ENCODE data around the gene MCF2L.

MCF2L gene

GRCh38 chr13:113125506-113126264, 156.7 kb downstream of the MCF2L start:
- DNase-seq (ENCODE audit: low spot score), result no peak

GRCh38 chr13:113126265-113127150, 157.5 kb downstream of the MCF2L start:
- DNase-seq (ENCODE audit: low spot score), result no peak

GRCh38 chr13:113129480-113129879, 160.5 kb downstream of the MCF2L start:
- no peak for DNase-seq (ENCODE audit: low spot score)

- DNase-seq (ENCODE audit: low spot score), result no peak
Observed at GRCh38 chr13:113129921-113130750, 161.1 kb downstream of the MCF2L start.

DNA sequence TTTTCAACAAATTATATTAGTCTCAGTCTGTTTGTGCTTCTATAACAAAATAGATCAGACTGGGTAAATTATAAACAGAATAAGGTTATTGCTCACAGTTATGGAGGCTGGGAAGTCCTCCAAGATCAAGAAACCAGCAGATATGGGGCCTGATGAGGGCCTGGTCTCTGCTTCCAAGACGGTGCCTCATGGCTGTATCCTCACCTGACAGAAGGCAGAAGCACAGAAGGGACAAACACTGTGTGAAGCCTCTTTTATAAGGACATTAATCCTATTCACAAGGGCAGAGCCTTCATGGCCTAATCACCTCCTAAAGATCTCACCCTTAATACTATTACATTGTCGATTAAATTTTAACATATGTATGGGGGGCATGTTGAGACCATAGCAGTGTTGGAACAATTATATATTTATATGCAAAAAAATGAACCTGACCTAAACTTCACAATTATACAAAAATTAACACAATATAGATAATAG, 166.3 kb downstream of the MCF2L start:
- DNase-seq (ENCODE audit: low spot score), result no peak

DNA sequence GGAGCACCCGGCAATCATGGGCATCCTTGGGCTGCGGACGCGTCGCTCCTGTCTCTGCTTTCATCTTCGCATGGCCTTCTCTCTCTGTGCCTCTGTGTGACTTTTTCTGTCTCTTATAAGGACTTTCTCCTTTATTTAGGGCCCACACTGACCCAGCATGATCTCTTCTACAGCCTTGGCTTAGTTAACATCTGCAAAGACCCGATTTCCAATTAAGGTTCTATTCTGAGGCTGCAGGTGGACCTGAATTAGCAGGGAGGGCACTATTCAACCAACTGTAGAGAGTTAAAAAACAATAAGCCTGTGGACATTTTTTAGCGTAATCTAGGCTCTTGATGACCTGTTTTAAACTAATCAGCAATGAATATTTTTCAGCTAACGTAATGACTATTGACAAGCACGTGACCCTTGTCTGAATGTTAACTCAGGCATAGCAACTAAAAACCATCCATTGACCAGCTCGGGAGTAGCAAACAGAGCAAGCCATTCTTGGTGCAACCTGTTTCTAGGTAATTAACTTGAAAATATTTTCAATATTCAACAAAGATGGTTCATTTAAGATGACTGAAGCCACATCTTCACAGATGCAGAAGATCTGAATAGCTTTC, 168.8 kb downstream of the MCF2L start:
- no peak for DNase-seq (ENCODE audit: low spot score)

- DNase-seq (ENCODE audit: low spot score), result no peak
Observed at GRCh38 chr13:113138792-113139551, 170.0 kb downstream of the MCF2L start.

- DNase-seq (ENCODE audit: low spot score), result no peak
Observed at GRCh38 chr13:113139577-113139976, 170.6 kb downstream of the MCF2L start.

- no peak for DNase-seq (ENCODE audit: low spot score)
Observed at GRCh38 chr13:113140677-113141600, 171.9 kb downstream of the MCF2L start.

DNA sequence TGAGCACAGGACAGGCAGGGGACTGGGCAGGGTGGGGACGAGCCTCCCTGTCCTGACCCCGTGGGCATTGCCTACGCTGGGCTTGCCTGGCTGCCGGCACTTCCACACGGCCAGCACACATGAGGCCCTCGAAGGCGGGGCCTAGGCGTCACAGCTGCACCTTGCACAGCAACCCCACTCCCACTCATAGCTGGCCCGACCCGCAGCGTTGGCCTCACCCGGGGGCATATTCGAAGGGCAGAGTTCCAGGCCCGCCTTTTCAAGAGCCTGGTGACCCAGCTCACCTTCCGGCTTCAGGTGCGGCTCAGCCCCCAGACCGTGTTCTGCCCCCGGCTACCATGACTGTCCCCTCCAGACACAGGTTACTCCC, 172.6 kb downstream of the MCF2L start:
- no peak for DNase-seq (ENCODE audit: low spot score)

DNA sequence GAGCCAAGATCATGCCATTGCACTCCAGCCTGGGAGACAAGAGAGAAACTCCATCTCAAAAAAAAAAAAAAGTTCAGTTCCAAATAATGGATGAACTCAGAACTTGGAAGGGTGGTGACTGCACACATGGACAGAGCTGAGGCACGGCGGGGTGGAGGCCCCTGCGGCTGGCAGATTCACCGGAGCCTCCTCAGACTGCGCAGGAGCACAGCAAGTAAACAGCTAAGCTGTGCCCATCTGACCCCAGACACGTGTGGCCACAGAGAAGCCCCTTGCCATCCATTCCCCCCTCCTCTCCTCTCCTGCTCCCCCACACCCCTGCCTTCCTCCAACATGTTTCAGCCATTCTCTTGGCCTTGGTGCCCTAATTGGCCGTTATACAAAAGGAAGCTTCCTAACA, 173.9 kb downstream of the MCF2L start:
- DNase-seq (ENCODE audit: low spot score), result peak; percentile 27

- DNase-seq (ENCODE audit: low spot score), result no peak
Observed at GRCh38 chr13:113143466-113144254, 174.6 kb downstream of the MCF2L start.

GRCh38 chr13:113144255-113144629, 175.2 kb downstream of the MCF2L start:
- DNase-seq (ENCODE audit: low spot score), result no peak

DNA sequence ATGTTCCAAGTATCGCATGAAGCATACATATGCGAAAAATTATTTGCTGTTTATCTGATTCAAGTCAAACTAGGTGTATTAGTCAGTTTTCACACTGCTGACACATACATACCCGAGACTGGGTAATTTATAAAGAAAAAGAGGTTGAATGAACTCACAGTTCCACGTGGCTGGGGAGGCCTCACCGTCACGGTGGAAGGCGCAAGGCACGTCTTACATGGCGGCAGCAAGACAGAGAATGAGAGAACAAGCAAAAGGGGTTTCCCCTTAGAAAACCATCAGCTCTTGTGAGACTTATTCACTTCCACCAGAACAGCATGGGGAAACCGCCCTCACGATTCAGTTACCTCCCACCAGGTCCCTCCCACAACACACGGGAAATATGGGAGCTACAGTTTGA, 176.5 kb downstream of the MCF2L start:
- DNase-seq (ENCODE audit: low spot score), result no peak

- DNase-seq (ENCODE audit: low spot score), result no peak
Observed at GRCh38 chr13:113145911-113146598, 177.0 kb downstream of the MCF2L start.

- DNase-seq (ENCODE audit: low spot score), result no peak
Observed at GRCh38 chr13:113146750-113147149, 177.7 kb downstream of the MCF2L start.

DNA sequence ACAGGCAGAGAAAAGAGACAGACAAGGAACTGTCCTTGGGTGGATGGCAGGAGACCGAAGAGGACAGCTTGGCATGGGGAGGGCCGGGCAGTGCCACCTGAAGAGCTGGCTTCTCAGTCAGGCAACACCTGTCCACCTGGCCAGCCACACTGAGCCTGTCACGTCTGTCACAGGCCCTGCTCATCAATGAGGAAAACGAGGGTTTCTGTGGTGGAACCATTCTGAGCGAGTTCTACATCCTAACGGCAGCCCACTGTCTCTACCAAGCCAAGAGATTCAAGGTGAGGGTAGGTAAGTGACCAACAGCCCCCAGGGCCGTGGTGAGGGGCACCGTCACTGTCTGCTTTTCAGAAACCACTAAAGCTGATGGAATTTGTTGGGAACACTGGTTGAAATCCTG, 178.2 kb downstream of the MCF2L start:
- no peak for DNase-seq (ENCODE audit: low spot score)

- no peak for DNase-seq (ENCODE audit: low spot score)
Observed at GRCh38 chr13:113148407-113148806, 179.4 kb downstream of the MCF2L start.

Measured in GM03348 (cell line).